Islet of Langerhans (tissue), 1 donor: ENCODE results near the gene QSOX2.
A peak's percentile ranks its signal among the peaks of the same experiment; 100 is the strongest.

Experiments used
- FAIRE-seq: peaks from one replicate; lab custom pipeline; 2011; peaks lifted over from hg19 to GRCh38; lab: Jason Lieb, UNC

QSOX2 gene

DNA sequence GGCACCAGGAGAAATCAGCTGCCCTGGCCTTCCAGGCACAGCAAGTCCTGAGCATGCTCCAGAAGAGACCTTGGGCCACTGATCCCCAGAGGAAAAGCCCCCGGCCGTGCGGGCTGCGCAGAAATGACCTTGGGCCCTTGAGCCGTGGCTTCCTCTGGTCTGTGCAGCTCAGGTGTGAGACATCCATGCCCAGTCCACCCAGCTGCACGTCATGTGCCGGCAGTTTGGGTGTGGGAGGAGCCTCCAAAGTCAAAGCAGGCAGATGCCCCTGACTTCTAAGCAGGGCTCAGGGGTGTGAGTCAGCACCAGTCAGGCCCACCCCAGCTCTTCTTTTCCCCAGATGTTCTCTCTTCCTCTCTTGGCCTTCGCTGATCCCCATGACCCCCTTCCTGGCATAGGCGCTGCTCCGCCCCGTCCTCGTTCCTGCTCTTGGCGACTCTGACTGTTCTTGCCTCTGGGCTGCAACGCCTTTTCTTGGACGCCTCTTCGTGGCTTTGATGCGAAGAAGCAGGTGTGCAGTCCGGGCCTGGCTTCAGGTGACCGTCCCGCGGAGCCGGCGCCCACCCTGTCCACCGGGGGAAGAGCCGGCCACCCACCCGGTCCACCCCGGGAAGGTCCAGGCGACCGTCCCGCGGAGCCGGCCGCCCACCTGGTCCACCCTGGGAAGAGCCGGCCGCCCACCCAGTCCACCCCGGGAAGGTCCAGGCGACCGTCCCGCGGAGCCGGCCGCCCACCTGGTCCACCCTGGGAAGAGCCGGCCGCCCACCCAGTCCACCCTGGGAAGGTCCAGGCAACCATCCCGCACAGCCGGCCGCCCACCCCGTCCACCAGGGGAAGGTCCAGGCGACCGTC is 5.9 kb upstream of the QSOX2 start:
- FAIRE-seq: no peak

DNA sequence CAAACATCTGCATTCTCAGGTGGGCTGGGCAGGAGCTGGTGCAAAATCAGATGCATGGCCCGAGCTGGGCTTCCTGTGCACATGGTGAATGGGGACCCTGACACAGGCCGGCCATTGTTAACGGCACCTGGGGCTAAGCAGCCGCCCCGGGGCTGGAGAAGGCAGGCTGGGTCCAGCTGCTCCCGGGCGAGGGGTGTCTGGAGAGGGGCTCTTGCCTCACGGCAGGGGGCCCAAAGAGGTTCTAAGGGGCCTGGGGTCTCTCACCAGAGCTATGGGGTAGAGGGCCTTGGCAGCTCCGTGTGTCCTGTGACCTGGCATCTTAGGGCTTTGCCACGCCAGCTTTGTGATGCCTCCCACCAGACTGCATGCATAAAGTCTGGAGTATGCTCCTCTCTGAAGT is 5.1 kb upstream of the QSOX2 start:
- no peak for FAIRE-seq

DNA sequence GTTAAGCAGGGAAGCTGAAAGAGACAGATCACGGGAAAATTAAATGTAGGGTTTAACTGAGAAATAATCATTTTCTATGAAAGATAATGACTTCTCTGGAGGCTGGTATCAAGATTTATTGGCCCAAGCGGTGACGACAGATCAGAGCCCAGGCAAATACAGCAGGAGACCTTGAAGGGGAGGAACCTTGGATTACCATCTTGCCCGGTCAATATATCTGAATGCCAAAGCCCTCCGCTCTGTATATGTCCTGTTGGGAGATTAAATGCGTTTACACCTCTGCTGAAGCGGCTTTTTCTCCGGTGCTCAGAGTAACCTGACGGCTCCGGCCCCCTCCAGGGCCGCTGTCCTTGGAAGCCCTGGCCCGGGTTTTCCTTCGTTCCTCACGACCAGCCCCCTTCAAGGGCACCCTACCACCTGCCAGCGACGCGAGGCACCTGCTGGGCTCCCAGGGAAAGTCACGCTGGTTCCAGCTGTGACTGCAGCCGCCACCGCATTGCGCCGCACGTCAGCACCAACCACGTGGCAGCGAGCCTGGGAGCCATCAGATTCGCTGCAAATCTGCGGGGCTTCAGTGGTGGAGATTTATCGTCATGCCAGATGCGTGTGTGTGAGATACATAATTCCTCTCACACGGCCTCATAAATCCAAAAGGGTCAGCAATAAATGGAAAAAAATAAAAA is 4.4 kb upstream of the QSOX2 start:
- FAIRE-seq: no peak

DNA sequence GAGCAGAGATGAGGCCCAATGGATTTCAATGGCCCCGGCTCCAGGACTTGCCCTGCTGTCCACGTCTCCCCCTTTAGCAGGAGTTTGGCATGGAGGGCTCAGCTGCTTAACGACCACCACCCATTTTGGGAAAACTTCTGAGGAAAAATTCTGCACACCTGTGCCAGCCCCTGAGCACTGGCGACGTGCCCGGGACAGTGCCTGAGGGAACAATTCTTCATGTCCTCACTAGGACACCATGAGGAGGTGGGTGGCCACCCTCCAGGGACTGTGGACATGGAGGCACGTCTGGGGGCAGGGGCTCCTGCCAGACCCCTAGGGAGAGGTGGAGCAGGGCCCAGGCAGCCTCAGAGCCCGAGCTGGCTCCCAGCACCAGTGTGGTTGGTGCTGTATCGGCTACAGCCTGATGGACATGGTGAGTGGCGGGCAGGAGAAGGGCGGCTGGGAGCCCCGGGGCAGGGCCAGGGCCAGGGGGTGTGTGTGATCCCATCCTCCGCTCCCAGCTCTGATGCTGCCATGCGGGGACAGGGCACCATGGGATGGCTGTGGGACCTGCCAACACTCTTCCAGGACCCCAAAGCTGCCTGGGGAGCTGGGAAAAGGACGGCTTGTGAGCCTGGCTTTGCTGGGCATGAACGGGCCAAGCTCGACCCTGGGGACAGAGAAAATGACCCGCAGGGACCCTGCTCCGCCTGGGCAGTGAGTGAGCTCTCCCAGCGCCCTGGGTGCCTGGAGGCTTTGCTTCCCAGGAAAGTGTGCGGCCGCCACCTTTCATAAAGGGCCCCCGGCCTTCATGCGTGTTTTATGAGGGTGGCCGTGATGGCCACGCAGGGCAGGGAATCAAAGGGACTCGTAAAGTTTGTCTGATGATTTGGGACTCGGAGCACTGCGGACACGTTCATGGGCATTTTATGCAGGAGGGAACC is 3.6 kb upstream of the QSOX2 start:
- FAIRE-seq: no peak

DNA sequence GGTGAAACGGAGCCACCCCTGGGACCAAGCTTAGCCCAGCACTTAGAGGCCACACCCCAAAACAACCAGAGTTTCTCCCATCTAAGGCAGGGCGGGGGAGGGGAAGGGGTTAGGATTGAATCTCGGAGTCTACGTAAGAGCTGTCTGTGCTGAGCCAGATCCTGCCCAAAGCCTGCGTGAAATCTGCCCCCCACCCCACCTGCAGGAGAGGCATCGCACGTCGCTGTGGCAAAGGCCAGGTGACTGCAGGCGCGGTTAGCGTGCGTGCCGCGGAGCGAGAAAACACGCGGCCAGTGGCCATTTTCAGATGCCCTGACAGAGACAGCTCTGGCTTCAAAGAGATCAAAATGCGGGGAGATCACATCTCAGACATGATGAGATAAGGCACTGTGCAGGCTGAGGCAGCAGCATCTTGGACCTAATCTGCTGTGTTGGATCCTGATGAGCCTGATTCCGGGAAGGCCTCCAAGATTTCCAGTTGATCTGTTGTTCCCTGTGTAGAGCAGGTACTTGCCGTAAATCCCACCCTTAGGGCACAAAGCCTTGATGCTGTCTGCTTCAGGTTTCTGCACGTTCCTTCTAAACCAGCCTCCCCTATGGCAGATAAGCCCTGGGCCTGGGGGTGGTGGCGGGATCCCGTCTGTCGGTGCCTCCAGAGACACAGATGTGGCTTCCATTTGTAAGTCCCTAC is 2.5 kb upstream of the QSOX2 start:
- FAIRE-seq: no peak

DNA sequence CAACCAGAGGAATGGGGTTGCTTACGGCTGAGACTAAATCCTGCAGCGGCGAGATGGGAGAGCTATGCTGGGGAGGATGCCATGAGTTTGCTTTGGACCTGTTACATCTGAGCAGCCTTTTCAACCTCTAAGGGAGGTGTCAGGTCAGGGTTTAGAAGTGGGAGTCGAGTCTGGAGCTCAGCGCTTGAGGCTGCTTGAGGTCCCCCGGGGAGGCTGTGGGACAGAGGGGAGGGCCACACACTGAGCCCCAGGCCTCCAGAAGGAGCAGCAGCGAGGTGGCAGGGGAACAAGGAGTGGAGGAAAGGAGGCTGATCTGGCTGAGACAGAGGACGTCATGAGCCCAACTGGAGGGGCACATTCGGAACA is 1.9 kb upstream of the QSOX2 start:
- FAIRE-seq: no peak

DNA sequence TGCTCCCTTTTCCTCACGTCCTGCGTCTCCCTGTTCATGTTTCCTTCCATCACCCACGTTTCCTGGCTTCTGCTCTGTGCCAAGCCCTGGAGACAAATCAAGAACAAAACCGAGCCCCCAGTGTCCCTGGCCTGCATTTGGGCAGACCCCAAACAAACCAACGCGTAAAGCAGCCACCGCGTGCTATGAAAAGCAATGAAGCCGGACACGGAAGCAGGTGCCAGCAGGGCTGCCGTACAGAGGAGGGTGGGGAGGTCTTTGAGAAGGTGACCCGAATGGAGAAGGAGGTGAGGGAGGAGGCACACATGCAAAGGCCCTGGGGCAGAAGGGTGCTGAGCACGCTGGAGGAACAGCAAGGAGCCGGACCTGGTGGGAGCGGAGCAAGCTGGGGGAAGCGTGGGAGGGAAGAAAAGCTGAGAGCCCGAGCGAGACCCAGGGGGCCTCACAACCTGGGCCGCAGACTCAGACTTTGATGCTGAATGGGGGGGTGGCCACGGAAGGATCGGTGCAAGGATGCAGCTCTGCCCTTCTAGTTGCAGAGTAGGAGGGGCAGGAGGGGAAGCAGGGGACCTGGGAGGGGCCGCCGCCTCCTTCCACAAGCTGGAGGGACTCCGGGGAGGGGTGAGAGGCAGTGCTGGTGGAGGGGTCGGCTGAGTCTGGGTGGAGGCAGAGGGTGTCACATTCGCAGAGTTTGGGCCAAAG is 1.4 kb upstream of the QSOX2 start:
- FAIRE-seq: no peak

DNA sequence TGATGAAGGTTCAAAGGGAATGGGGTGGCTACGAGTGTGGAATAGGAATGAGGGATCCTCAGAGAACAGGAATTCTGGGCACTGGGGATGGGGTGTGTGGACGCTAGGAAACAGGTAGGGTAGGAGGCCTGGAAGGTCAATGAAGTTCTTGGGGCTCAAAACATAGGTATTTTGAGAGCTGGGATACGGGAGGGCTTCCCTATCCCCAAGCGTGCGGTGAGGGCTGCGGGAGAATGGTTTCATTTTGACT is 718 bp downstream of the QSOX2 start:
- FAIRE-seq: no peak

DNA sequence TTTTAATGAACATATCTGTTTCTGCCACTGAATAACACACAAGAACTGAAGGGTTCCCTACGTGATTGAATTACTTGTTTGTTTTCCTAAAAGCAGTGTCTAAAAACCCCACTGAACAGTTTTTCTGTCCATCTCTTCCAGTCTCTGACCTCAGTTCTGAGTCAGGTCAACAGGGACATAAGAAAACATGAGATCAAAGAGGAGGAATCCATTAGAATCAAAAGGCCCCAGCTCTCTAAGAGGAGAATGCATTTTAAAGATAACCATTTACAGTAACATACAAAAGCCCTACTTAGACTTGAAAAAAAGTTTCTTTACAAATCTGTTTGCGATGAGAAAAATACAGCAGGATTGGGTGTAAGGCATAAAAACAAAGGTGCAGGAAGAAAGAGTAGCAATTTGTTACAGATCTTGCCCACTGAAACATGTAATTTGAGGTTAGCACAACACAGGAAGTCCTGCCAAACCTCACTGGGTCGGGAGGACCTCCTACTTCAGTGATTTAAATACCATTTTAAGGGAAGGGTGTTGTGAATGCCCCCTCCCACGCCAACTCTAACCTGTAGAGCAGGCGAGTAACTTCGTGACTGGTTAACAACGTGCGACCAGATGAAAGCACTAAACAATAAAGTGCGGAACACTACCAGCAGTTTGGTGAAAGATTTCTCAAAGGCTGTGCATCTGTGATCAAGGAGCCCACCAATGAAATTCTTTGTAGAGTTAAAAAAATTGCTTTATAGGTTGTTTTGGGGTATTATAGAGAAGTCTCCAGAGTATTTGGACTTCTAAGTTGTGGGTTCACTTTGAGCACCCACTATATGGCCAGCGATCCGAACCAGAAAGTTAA is 1.3 kb downstream of the QSOX2 start:
- FAIRE-seq: peak; percentile 36

DNA sequence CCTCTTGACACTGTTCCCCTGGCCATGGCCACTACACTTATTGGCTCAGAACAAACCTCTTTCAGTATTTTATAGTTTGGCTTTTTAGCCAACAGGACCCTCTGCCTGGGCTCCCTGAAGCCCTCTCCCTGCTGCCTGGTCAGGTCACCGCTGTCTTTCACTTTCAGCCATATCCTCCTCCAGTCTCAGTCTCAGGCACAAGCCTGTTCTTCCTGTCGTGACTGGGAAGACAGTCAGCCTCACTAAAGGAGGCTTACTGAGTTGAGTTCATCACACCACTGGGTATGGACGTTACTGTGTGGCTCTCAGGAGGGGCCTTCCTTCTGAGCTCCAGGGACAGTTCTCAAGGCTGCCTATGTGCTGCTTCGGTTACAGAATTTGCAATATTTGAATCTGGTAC is 2.0 kb downstream of the QSOX2 start:
- no peak for FAIRE-seq

DNA sequence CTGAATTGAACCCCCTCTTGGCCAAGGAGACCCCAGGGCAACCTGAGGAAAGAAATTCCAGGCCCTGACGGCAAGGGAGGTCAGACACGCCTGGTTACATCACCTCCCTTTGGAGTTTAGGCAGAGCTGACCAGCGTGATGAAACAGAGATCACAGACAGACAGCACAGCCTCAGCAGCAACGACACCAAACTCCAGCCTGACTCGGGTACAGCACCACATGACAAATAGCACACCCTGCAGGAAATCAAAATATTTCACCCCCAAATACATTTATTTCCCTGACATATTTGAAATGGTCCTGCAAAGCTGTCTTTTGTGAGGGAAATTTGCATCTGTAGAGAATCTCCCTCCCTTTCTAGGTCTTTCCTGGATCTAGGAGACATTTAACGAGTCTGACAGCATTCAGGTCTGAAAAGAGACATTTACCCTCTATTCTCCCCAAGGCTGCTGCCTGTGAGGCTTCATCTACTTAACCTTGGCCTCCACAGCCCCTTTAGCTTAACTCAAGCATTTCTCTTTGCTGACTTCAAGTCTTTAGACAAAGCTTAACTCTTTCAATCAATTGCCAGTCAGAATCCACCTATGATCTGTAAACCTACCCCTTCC is 2.6 kb downstream of the QSOX2 start:
- no peak for FAIRE-seq

DNA sequence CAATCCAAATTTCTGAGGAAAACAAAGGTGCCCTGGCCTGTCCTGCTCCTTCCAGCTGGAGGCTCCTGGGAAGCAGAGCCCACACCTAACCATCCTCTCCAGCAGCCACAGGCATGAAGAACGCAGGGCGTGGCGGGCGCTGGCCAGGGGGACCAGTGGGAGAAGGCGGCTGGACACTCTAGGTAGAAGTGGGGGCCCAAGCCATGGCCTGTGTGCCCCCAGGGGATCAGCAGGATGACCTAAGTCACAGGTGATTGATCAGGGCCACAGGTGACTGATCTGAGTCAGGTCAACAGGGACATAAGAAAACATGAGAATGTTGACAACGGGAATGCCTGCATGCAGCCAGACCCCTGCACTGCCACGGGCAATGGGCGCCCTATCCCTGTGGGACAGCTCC is 3.4 kb downstream of the QSOX2 start:
- FAIRE-seq: no peak

DNA sequence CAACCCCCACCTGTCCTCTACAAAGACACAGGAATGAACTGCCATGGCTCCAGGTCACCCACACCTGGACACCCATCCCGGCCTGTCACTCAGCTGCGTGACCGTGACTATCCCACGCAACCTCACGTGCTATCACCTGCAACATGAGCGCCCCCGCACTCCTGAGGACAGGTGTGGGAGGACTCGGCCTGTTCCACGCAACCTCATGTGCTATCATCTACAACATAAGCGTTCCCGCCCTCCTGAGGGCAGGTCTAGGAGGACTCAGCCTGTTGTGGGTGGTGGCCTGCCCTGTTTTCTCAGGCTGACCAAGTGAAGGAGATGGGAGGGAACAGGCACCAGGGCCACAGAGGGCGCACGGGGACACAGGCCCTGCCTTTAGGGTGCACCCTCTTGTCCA is 4.1 kb downstream of the QSOX2 start:
- FAIRE-seq: no peak

DNA sequence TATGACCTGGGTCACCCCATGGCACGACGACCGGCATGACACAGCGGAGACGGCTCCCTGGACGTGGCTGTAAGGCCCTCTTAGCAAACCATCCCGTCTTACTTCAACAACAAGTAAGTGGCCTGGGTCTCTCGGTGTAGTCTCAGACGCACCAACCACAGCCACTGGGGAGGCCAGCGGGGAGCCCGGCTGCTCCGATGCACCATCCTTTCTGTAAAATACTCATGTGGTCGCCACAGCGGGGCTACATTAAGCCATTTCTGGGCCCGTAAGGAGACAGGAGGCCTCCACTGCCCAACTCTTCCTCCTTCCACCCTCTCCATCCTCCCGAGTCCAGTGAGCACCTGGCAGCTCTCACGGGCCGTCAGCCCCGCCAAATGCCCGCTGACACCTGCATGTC is 4.7 kb downstream of the QSOX2 start:
- FAIRE-seq: no peak

DNA sequence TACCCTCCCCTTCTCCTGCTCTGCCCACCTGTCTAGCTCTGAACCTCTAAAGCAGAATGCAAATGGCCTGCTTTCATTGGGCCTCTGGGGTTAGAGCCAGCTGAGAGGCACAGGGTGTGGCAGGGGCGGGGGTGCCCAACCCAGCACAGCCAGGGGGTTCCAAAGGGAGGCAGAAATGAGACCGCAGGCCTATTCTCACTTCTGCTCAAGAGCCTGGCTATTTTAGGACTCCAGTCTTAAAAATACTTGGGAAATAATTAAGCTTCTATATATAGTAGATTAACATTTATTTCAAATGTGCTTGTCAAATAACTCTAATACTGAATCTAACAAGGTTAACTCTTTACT is 5.7 kb downstream of the QSOX2 start:
- peak; percentile 24 for FAIRE-seq

DNA sequence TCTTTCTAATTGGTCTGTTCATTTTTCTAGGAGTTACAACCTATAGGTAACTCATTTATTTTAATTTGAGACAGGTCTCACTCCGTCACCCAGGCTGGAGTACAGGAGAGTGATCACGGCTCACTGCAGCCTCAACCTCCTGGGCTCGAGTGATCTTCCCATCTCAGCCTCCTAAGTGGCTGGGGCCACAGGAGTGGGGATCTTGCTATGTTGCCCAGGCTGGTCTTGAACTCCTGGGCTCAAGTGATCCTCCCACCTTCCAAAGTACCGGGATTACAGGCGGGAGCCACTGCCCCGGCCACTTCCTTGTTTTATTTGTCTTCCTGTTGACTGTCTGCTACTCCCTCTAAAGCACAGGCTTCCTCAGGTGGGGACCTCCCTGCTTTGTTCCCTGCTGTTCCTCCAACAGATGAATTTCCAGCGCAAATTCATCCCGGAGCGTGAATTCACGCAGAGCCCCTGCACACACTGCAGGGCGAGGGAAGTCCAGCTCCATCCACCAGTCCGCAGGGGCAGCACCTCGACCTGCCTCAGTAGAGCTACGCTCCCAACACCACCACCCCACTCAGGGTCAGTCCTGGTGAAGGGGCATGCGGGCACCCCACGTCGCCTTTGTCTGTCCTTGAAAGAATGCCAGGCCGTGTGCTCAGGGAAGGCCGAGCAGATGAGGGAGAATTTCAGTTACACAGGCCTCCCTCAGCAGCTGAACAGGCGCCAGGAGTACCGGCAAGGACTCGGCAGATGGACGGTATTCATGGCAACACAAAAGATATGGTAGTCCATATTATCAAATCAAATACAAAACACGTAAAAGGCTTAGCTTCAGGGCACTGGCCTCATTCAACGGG is 6.3 kb downstream of the QSOX2 start:
- no peak for FAIRE-seq

DNA sequence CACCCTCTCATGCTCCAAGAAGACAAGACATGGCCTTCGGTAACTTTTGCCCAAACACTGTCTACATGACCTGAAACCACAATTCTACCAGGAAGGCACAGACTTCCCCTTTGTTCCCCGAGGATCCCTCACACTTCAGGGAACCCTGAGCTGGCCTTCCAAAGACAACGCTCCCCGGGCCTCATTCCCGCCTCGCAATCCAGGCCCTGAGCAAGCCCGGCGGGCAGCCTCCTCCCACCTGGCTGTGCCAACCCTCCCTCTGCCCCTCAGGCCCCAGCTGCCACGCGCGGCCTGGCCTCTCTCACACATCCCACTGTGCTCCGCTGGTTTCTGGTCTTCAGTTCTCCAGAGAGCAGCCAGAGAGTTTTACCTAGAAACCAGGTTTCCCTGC is 7.3 kb downstream of the QSOX2 start:
- no peak for FAIRE-seq

DNA sequence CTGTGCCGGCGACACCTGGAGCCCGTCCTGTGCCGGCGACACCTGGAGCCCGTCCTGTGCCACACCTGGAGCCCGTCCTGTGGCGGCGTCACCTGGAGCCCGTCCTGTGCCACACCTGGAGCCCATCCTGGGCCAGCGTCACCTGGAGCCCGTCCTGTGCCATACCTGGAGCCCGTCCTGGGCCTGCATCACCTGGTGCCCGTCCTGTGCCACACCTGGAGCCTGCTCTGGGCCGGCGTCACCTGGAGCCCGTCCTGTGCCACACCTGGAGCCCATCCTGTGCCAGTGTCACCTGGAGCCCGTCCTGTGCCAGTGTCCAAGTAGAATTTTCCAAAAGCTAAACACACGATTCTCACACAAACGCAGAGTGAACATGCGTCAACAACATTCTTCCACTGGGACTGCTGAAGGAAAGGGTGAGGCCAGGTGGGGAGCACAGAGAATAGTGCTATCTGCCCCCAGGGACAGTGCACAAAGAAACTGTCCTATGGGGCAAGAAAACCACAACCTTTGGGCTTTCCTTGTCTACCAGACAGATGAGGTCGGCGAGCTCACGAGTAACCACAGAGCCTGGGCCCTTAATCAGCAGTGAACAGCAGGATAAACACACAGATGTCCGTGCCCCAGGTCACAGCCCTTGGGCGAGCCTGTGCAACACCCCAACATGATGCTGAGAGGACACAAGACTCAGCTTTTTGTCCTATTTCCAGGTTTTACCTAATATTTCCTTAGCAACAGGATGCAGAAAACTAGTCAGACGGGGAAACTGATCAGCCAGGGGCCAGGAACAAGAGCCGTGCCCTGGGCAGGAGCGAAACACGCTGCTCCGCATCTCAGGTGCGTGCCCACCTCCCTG is 7.9 kb downstream of the QSOX2 start:
- FAIRE-seq: no peak
